ENCODE measurements around the gene SUGP1.

- no peak for TF ChIP-seq CTCF (IDR thresholded peaks at IDR 0.05; ENCODE audit: low read depth, low read length, poor library complexity, severe bottlenecking)
- TF ChIP-seq EZH2phosphoT487 (IDR thresholded peaks at IDR 0.05; ENCODE audit: borderline replicate concordance, low read length) = no peak
Observed at GRCh38 chr19:19250196-19250801, 70.0 kb downstream of the SUGP1 start.

All from DOHH2 (cell line).